BJ (cell line): ENCODE results near the gene FXYD6. TPM values are rescaled to one million over a fixed set of nuclear protein-coding genes. Genes with fewer than 3 reads are reported as not detected.

Experiments used
- CTCF ChIA-PET: fragments of 350-600 bp; formaldehyde crosslinking; extraction: SDS; loops from one replicate; lab custom pipeline; 2021; ENCODE audit warnings: antibody characterized with exemption, inconsistent platforms; lab: Yijun Ruan, JAX
- POLR2A ChIA-PET: fragments of 300-600 bp; sonication (Branson Sonifier 250); formaldehyde crosslinking; extraction: SDS; loops from one replicate; lab custom pipeline; 2021; ENCODE audit warnings: antibody characterized with exemption; lab: Charles Lee
- DNase-seq: peaks from one replicate; pipeline ENCODE4 v3.0.0-alpha.2; 2011; ENCODE audit warnings: low read depth
- H3K27me3 ChIP-seq: 2 replicates; pipeline ENCODE4 v1.6.0; 2011; ENCODE audit warnings: low read length; ENCODE audit not compliant: control insufficient read depth, insufficient read depth
- H3K36me3 ChIP-seq: 2 replicates; pipeline ENCODE4 v1.5.1; 2011; ENCODE audit warnings: low read length; ENCODE audit not compliant: control insufficient read depth, insufficient read depth
- H3K4me3 ChIP-seq: 2 replicates; pipeline ENCODE4 v1.5.1; 2011; ENCODE audit warnings: low read depth, mild to moderate bottlenecking, control low read depth, low read length
- CTCF ChIP-seq: IDR thresholded peaks from 2 replicates; pipeline ENCODE4 v1.5.1; 2011; ENCODE audit warnings: low read depth, mild to moderate bottlenecking, control low read depth, inconsistent platforms, low read length, moderate library complexity; ENCODE audit not compliant: insufficient read depth
- polyA plus RNA-seq: library from polyadenylated mRNA; depleted of rRNA; stranded (reverse); fragments of >200 nt; gene quantifications from 2 replicates; pipeline ENCODE4 v1.2.3, GENCODE V29; 2011

FXYD6 gene
- polyA plus RNA-seq, 1 experiment = not detected

GRCh38 chr11:117859488-117860112 lies 16.9 kb downstream of the FXYD6 start:
- no peaks in the 10 kb centered on the region for H3K36me3 ChIP-seq
- ChIA-PET CTCF (no interaction called here), POLR2A (no interaction called here)
- TF ChIP-seq CTCF = no peak
- H3K4me3 ChIP-seq = no peak overlapping the region
- DNase-seq = no peak
- H3K27me3 ChIP-seq = peaks cover 2% of the 10 kb centered on the region

- TF ChIP-seq CTCF = no peak
- ChIA-PET CTCF (no interaction called here), POLR2A (no interaction called here)
- Histone ChIP-seq H3K4me3 (no peak overlapping the region), H3K36me3 (no peaks in the 10 kb centered on the region), H3K27me3 (peaks cover 2% of the 10 kb centered on the region)
- no peak for DNase-seq
Observed at GRCh38 chr11:117859061-117859460, 17.4 kb downstream of the FXYD6 start.

GRCh38 chr11:117857734-117858414 lies 18.6 kb downstream of the FXYD6 start:
- POLR2A ChIA-PET = no interaction called here
- peaks cover 2% of the 10 kb centered on the region for H3K27me3 ChIP-seq
- no peak for DNase-seq
- no peak overlapping the region for H3K4me3 ChIP-seq
- no peak for TF ChIP-seq CTCF
- H3K36me3 ChIP-seq = no peaks in the 10 kb centered on the region
- CTCF ChIA-PET = interaction anchor here (0.5 kb wide), 1 partner anchor 41 kb away, joined by 3 read pairs; no protein-coding TSS in a partner anchor

GRCh38 chr11:117855912-117856651 lies 20.4 kb downstream of the FXYD6 start:
- ChIA-PET CTCF (interaction anchor here (4.3 kb wide), 1 partner anchor 12 kb away, joined by 21 read pairs; no protein-coding TSS in a partner anchor), POLR2A (no interaction called here)
- TF ChIP-seq CTCF = no peak
- H3K27me3 ChIP-seq = peaks cover 2% of the 10 kb centered on the region
- no peak for DNase-seq
- no peaks in the 10 kb centered on the region for H3K36me3 ChIP-seq
- no peak overlapping the region for H3K4me3 ChIP-seq
